Kidney (tissue), 14 donors: ENCODE measurements around the gene MAPK8. TPM values are rescaled to one million over a fixed set of nuclear protein-coding genes. Genes with fewer than 3 reads are reported as not detected.

ENCODE experiments used
- DNase-seq, 5 donors: peaks; one replicate each; pipeline ENCODE4 v3.0.0-alpha.2; 2013 to 2020
- FAIRE-seq: peaks from 2 replicates; lab custom pipeline; 2012; peaks lifted over from hg19 to GRCh38; lab: Jason Lieb, UNC
- H3K27ac ChIP-seq, 2 donors: one replicate each; pipeline ENCODE4 v1.7.0; 2013; ENCODE audit warnings: low read depth in 2 of 2, low read length in 2 of 2, inconsistent platforms in 1 of 2
- H3K27me3 ChIP-seq: one replicate; pipeline ENCODE4 v1.7.1; 2013; ENCODE audit warnings: low read length, inconsistent platforms; ENCODE audit not compliant: control insufficient read depth, insufficient read depth
- H3K36me3 ChIP-seq, 3 donors: one replicate each; pipeline versions ENCODE4 v1.7.0 to v1.7.1; 2013; ENCODE audit warnings: low read length in 3 of 3, control low read depth in 1 of 3, inconsistent platforms in 1 of 3; ENCODE audit not compliant: insufficient read depth in 3 of 3, control insufficient read depth in 2 of 3
- H3K4me1 ChIP-seq, 3 donors: one replicate each; pipeline versions ENCODE4 v1.7.0 to v1.7.1; 2013; ENCODE audit warnings: low read length in 3 of 3, inconsistent platforms in 1 of 3, low read depth in 1 of 3; ENCODE audit not compliant: control insufficient read depth in 2 of 3, insufficient read depth in 2 of 3
- H3K4me3 ChIP-seq, 3 donors: one replicate each; pipeline versions ENCODE4 v1.7.0 to v1.8.1; 2013; ENCODE audit warnings: low read length in 3 of 3, control low read depth in 1 of 3, inconsistent platforms in 1 of 3
- H3K9ac ChIP-seq, 3 donors: one replicate each; pipeline versions ENCODE4 v1.7.0 to v1.7.1; 2013; ENCODE audit warnings: low read length in 3 of 3, control low read depth in 1 of 3, inconsistent platforms in 1 of 3
- H3K9me3 ChIP-seq, 3 donors: one replicate each; pipeline versions ENCODE4 v1.7.0 to v1.7.1; 2013; ENCODE audit warnings: low read length in 3 of 3, control low read depth in 1 of 3, inconsistent platforms in 1 of 3; ENCODE audit not compliant: control insufficient read depth in 2 of 3, insufficient read depth in 1 of 3
- CTCF ChIP-seq: IDR thresholded peaks from 3 replicates; pipeline ENCODE4 v1.5.1; 2012; ENCODE audit warnings: mild to moderate bottlenecking, moderate library complexity, borderline replicate concordance; ENCODE audit not compliant: insufficient read depth; ENCODE audit errors: extremely low read depth
- intact Hi-C: fragments of 100-400 bp; cut with DNase I; formaldehyde crosslinking; loops from one replicate; pipeline ENCODE4 v1.11.1; 2022
- polyA plus RNA-seq: library from polyadenylated mRNA; stranded (reverse); fragments of 350-450 nt; fragmentation: Illumina TruSeq; extraction: RNeasy Lipid Tissue Mini Kit (QIAGEN cat#74804); gene quantifications from one replicate; pipeline ENCODE4 v1.2.3, GENCODE V29; 2014; ENCODE audit warnings: low read depth, low replicate concordance; ENCODE audit not compliant: insufficient read depth
- total RNA-seq: library from RNA; stranded (reverse); fragmentation: NEBNext Ultra II Directional; extraction: Animal tissue kit (Norgen Biotek cat#: 25700); gene quantifications from one replicate; pipeline ENCODE4 v1.2.1, GENCODE V29; 2021
- donor health status: control.
- donor health status: control.
- donor health status: control.
- donor health status: control.
- donor health status: control.
- donor health status: DM: yes; HTN: yes; CAD: no.
- donor health status: Normal renal cell carcinoma (clear cell type).

MAPK8 gene
- total and polyA plus RNA-seq, 2 donors from 2014 or later, result 17.0 to 36.7 TPM

- FAIRE-seq (no peak), DNase-seq (no peak)
- Histone ChIP-seq H3K9ac (no peak overlapping the region), H3K27ac (no peak overlapping the region), H3K9me3 (peaks cover 0 to 6% (median 0%) of the 10 kb centered on the region in 3 donors), H3K36me3 (no peaks in the 10 kb centered on the region), H3K4me1 (peaks cover 0 to 4% (median 2%) of the 10 kb centered on the region in 3 donors), H3K27me3 (no peaks in the 10 kb centered on the region), H3K4me3 (no peak overlapping the region)
- intact Hi-C loops, result no loop called here
- no peak for TF ChIP-seq CTCF
These were observed 23.6 kb upstream of the MAPK8 start for GRCh38 chr10:48282829-48283228.

- DNase-seq (no peak), FAIRE-seq (no peak)
- no peaks in the 10 kb centered on the region for H3K36me3 ChIP-seq
- H3K4me1 ChIP-seq, result peaks cover 0 to 12% (median 10%) of the 10 kb centered on the region in 3 donors
- H3K9me3 ChIP-seq, result peaks cover 0 to 6% (median 0%) of the 10 kb centered on the region in 3 donors
- H3K27me3 ChIP-seq, result no peaks in the 10 kb centered on the region
- intact Hi-C loops, result no loop called here
- no peak overlapping the region for H3K27ac ChIP-seq
- no peak for TF ChIP-seq CTCF
- H3K9ac ChIP-seq, result no peak overlapping the region
- H3K4me3 ChIP-seq, result no peak overlapping the region
These were observed 22.4 kb upstream of the MAPK8 start for GRCh38 chr10:48284002-48284546.

GRCh38 chr10:48284811-48285210, 21.7 kb upstream of the MAPK8 start:
- no peak overlapping the region for H3K9ac ChIP-seq
- H3K4me3 ChIP-seq, result no peak overlapping the region
- TF ChIP-seq CTCF, result no peak
- intact Hi-C loops, result no loop called here
- FAIRE-seq, result no peak
- H3K27ac ChIP-seq, result no peak overlapping the region
- H3K27me3 ChIP-seq, result no peaks in the 10 kb centered on the region
- no peak for DNase-seq
- H3K36me3 ChIP-seq, result no peaks in the 10 kb centered on the region
- H3K4me1 ChIP-seq, result peaks cover 0 to 13% (median 10%) of the 10 kb centered on the region in 3 donors
- H3K9me3 ChIP-seq, result peaks cover 0 to 6% (median 0%) of the 10 kb centered on the region in 3 donors
